Activated T-cell treated with anti-CD3 and anti-CD28 coated beads, Interleukin-2, amount 50 U/mL, for 48 hours (primary cell): Measurements from ENCODE around the gene BMPR1B.
A peak's percentile ranks its signal among the peaks of the same experiment; 100 is the strongest.

Experiments used
- DNase-seq, 2 experiments: peaks; one replicate each; pipeline ENCODE4 v3.0.0-alpha.2; 2020

Gene BMPR1B

DNA sequence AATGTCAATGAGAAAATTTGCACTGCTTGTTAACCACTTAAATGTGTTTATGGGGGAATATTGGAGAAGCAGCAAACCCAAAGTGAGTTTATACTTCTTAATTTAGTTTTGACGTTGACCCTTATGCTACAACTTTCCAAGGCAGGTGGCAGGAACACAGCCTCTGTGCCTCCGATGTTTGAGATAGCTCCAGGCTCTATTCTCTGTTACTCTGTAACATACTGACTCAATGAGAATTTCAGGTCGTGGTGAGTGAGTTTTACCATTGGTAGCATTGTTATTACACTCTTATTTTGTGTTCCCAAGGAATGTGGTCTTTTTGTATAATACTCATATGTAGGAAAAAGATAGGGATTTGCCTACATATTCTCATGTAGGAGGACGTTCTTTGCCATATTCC lies 210.7 kb downstream of the BMPR1B start:
- DNase-seq: no peak

DNA sequence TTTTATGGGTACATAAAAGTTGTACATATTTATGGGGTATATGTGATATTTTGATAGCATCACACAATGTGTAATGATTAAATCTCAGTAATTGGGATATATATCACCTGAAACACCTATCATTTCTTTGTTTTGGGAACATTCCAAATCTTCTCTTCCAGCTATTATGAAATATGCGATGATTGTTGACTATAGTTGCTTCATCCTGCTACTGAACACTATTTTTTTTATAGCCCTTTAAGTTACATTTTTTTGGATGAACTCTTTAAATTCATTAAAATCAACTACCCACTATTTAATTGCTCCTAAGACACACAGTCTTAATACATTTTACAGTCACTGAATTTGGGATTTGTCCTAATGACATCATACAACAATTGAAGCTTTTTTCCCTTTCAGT lies 212.9 kb downstream of the BMPR1B start:
- DNase-seq: no peak

DNA sequence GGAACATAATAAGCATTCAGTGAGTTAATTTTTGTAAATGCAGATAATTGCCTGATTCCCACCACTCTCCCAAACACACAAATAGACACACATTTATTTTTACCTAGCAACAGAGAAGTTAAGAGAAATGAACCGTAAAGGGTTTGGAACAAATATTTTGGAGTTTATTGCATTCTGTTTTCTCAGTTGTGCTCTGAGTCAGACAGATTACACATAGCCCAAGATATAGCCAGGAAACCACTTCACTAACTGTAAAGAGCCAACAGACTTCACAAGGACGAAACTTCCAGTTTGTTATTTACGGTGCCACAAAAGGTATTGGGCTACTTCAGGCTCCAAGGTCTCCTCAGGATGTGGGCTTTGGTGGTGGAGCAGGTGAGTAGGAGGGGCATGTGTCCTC lies 217.0 kb downstream of the BMPR1B start:
- no peak for DNase-seq

DNA sequence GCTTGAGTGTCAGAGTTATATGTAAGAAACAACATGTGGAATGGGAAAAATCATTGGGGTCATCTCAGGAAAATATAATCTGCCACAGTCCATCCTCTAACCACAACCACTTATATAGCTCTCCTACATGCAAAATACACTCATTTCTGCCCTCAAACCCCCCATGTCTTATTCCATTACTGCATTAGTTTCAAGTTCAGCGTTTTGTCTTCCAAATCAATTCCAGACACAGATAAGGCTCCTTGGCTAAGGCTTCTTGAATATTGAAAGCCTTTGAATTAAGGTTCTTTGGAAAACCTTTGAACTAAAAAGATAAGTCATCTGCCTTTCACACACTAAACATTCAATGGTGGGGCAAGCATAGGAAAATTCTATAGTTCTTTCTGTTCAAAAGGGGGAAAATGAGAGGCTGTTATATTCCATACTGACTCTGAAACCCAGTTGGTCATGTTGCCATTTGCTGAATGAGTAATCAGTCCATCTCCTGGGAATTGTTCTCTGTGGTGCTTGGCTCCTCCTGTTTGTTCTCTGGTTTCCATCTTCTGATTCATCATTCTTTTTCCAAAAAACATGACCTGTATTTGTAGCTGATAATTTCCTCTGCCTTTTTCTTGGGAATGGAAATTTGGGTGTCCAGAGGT lies 218.7 kb downstream of the BMPR1B start:
- DNase-seq: no peak

DNA sequence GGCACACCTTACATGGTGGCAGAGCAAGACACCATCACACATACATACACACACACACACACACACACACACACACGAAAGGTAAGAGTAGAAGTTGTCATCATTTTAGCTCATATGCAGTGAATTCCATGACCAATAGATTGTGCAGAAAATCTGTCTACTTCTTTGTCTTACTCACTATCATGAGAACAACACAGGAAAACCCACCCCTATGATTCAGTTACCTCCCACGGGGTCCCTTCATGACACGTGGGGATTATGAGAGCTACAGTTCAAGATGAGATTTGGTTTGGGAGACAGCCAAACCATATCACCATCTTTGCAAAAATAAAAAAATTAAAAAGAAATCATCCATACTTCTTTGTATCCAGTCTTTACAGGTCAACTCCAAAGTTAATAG lies 221.1 kb downstream of the BMPR1B start:
- DNase-seq: peak; percentile 19 to 20

DNA sequence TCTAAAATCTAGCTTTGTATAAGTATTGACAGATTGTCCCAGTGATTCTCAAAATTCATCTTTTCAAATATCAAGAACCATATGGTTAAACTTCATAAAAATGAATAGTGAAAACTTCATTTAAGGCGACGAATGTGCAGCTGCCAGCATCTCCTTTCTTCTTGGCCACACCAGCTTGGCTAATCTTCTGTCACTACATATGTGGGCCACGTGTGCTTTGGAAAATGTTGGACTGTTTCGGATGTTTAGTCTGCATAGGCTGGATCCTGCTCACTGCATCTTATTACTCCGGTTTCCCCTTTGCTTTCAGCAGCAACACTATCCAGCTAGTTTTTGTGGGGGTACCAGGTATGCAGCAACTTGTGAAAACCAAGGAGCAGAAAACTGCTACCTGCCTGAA lies 221.9 kb downstream of the BMPR1B start:
- no peak for DNase-seq

DNA sequence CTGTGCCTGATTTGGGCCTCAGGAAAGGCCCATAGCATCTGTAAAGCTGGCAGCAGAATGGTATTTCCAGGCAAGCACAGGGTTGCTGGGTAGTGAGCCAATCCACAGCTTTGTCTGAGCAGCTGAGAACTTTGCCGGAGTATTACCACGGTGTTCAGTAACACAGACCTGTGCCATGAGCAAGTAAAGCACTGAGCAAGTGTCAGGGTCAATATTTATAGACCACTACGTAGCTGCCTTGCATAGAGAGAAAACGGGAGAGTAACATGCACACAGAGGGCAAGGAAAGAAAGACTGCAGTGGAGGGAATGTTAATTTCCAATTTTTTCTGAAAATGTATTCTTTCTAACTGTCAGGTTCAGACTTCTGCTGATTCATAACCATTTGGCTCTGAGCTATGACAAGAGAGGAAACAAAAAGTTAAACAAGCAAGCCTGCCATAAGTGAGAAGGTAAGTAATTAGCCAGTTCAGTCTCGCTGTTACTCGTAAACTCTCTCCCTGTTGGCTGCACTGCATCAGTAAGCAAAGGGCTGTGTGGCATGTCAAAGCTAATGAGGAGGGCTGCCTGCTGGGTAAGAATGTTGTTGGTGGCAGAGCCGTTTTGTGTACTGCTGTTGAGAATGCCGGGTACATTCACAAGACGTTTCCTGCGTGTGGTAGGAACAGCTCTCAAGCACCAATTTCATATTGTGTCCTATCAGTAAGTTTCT lies 238.1 kb downstream of the BMPR1B start:
- DNase-seq: no peak

DNA sequence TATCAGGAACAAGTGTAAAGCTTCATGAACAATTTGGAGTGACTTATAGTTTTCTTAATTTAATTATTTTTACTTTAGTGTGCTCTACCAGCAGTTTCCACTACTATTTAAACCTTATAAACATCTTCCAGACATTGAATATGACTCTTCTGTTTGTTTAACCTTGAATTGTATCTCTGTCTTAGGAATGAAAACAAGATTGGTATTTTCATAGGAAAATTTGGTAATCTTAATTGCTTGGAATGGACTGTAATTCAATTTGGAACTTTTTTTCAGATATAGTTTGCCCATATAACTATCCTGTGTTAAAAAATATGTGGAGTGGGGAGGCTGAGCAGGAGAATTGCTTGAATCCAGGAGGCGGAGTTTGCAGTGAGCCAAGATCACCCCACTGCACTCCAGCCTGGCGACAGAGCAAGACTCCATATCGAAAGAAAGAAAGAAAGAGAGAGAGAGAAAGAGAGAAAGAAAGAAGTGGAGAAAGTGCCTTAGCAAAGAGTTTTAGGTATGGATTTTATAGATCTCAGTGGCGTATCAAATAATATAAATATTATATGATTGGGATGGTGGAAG lies 242.4 kb downstream of the BMPR1B start:
- DNase-seq: no peak

DNA sequence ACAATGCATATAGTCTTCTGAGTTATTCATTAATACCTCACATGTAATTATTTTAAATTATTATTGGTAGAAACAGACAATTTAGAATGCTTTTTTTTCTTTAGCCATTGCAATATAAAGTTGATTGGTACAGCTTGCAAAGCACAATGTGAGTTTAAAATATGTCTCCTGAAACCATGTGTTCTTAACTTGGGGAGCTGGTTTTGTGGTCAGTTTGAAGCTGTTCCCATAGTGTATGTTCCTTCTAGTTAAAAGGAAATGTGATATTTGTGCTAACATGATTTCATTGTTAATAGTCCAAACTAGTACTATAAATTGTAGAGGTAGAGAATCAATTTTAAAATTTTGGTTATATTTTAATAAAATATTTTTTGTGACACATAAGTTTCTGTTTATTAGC lies 247.2 kb downstream of the BMPR1B start:
- DNase-seq: no peak

DNA sequence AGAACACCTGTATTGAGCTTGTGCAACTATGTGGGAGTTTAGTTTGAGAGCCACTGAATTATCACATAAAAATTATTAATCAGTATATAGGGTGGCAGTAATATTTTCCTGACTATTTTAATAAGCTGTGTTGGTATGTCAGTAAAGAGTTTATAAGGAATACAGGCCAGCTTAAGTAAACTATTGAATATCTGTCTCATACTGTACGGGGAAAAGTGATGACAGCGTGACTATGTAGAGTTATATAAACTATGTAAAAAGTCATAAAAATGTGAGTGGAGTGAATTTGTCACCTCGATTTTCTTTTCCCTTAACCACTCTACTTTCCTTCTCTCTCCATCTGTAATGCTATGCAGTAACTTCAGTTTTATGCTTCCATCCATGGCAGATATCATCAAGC lies 250.2 kb downstream of the BMPR1B start:
- DNase-seq: no peak

DNA sequence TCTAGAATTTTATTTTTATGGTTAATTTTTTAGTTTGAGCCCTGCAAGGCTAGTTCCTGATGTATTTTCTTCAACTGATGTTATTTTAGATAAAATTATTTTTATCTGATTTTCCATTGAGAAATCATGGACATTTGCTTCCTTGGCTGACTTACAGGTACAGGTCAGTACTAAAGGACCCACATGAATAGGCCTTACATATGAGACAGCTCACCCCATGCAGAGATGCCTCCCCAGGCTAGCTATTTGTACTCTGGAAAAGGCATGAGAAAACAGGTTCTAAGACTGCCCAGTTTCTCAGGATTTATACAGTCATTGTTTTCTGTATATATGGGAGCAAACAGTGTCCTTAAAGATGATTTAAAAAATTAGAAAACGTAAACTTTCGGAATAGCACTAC lies 255.5 kb downstream of the BMPR1B start:
- no peak for DNase-seq

DNA sequence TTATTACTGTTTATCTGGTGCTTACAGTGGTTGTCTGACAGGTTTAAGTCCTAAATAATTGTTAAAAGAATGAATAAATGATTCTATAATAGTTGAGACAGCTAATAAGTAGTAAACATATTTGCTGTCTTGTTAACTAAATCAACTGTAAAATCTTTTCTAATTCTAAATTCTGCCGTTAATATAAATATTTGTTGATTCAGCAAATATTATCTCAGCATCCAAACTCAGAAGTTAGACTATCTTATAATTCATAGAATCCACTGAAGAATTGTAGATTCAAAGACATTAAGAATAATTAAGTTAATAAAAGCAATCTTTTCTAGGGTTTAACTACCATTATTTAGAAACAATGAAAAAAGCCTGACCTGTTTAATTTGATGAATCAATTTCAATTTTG lies 256.3 kb downstream of the BMPR1B start:
- no peak for DNase-seq

DNA sequence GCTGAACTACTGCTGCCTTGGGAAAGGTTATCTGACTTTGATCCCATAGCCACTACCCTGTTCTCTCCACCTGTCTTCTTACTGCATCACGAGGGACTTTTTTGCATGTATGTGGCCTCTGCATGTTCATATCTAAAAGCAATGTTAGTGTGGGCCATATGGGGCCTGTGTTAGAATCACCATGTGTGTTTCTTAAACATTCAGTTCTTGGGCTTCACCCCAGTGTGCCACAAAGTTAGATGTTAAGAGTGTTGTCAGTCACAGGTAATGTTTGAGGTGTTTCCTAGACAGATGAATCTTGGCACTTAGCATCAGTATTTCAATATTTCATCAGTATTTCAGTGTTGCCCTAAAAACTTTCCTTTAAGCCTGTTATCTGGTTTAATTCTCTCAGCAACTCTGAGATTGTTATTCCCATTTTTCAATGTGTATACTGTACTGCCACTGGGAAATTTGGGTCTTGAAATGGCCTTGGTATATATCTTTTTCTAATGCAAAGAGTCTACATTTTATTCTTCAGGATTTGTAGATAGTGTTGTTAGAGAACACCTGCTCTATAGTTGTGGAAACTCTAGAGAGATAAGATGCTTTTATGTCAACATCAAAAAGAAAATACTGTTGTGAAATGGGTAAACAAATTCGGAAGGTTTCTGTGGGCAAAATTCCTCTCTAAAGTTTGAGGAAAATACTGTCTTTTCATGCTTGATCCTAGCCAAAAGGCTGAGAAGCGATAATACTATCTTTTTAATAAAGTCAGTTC lies 259.7 kb downstream of the BMPR1B start:
- DNase-seq: no peak

DNA sequence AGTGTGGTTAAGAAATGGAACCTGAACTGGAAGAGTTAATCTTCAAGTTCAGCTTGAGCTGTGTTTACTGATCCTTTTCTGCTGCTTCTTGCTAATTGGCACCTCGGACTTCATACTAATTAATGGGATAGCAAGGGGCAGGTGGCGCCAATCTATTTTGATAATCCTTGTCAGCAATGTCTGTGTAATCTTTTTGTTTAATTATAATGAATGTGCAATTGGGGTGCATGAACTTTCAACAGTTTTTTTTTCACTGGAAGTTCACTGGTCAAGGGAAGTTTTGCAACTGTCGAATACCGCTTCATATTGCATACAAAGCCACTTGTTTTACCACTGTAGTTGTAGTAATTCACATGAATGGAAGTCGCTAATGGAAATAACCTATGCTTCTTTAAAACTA lies 261.0 kb downstream of the BMPR1B start:
- no peak for DNase-seq

DNA sequence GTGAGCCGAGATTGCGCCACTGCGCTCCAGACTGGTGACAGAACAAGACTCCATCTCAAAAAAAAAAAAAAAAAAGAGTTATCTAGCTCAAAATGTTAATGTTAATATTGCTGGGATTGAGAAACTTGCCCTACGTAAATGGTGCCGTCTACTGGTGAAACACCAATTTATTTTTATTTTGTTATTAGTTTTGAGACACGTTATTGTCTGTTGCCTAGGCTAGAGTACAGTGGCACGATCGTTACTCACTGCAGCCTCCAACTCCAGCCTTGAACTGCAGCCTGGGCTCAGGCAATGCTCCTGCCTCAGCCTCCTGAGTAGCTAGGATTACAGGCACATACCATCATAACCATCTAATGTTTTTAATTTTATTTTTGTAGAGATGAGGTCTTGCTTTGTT lies 262.8 kb downstream of the BMPR1B start:
- DNase-seq: no peak

DNA sequence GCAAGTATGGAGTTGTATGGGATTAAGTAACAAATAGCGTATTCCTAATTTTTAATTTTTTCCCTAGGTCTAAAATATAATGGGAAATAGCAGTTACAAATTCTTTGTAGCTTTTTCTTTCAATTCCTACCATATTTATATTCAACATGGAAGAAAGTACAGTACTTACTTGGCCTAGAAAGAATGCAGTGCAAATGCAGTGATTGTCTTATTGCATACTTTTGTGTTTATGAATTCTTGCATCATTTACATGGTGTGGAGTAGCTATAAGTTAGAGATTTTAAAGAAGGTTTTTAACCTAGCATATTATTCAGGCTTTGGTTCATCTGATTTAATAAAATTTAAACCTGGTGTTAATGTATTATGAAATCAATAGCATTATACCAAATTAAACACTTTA lies 263.3 kb downstream of the BMPR1B start:
- no peak for DNase-seq

DNA sequence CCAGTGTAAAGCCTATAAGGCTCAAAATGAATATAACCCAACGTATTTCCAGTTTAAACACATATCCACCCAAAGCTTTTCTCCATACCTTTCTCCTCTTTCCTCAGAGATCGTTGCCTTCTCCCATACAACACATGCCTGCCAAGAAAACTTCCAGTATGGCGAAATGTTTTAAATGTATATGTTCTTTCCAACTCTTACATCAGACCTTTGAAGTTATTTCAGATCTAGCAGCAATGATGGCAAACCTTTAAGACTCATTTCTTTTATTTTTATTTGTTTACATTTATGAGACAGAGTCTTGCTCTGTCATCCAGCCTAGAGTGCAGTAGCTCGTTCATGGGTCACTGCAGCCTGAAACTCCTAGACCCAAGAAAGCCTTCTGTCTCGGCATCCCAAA lies 265.4 kb downstream of the BMPR1B start:
- DNase-seq: no peak

DNA sequence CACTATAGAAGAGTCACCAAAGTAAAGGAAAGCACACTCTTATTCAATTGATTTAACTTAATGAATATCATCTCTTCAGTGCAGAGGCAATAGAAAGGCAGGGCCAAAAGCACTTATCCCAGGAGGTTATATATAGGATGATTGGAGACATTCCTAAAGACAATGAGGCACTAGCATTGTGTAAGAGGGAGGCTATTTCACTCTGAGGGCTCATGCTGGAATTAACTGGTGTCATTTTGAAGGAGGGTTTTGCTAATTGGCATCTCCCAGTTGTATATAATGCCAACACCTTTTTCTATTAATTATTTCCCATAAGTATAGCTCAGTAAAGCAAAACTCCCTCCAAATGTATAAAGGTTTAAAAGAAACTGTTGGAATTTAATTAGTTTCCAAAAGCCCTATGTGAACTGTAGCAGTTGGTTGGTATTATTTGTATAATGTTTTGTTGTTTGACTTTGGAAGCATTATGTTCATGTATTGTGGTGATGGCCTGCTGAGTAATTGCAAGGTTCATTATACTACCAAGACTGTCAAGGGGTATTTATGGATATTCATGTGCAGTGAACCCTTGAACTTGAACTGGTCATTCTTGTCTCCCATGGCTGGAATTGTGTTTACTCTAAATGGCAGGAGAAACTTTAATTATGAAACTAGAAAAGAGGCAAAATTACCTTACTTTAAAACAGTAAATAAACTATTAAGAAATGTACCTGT lies 270.3 kb downstream of the BMPR1B start:
- no peak for DNase-seq

DNA sequence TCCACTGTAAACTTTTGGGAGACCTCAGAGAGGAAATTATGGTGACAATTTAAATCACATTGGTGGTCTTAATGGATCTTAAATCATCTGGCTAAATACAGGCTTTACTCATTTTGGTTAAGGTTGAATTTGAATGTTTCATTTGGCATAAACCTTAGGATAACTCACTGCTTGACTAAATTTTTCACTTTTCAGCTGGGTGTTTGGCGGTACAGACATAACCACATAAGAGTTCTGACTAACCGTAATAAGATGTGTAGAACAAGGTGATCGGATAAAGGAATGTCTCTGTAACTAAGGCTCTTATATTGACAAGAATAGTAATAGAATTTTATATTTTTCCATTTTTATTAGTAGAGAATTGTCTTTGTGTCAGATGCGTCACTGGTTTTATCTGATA lies 281.0 kb downstream of the BMPR1B start:
- DNase-seq: no peak

DNA sequence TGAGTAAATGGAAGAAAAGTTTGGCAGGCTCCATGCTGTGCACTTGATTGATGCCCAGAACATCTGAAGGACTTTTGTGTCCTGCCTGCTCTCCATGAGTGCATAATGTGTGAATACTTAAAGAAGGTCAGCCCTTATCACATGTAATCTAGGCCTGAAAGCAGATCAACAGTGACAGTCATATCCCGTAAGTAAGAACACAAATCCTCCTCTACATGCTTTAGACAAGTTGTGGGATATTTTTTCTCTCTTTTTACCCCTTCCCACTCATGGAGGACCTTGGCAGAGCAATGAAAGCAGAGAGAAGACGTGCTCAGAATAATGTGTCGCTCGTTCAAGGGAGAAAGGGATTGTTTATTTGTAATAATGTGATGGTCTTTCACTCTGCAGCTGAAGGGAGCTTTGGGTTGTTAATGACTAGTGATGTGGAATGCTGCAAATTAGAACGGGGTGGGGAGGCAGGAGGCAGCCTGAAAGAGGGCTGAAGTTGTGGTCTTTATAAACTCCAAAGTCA lies 286.6 kb downstream of the BMPR1B start:
- no peak for DNase-seq

DNA sequence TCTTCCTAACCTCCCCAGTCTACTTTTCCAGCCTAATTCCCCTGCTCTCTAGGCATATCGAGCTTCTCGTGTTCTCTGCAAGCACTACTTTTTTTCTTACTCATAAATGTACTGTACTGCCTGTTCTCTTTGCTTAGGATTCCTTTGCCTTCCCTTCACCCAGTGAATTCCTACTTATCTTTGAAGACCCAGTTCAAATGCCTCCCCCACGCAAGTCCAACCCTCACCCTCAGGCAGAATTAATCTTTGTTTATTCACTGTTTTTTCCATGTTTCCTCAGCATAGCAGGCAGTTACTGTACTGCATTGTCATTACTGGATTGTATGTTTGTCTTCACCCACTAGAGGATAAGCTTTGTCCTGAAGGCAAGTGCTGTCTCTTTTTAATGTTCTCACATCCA lies 287.7 kb downstream of the BMPR1B start:
- DNase-seq: no peak

DNA sequence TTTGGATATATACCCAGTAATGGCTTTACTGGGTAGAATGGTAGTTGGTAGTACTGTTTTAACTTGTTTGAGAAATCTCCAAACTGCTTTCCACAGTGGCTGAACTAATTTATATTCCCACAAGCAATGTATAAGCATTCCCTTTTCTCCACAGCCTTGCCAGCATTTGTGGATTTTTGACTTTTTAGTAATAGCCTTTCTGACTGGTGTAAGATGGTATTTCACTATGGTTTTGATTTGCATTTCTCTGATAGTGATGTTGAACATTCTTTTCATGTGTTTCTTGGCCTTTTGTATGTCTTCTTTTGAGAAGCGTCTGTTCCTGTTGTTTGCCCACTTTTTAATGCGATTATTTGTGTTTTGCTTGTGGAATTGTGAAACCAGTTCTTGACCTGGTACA lies 290.5 kb downstream of the BMPR1B start:
- DNase-seq: no peak
